NT2/D1 (cell line): ENCODE results near the gene SLC44A5.

Experiments used
- SUZ12 ChIP-seq: IDR thresholded peaks from 2 replicates; pipeline ENCODE4 v1.6.1; 2011; ENCODE audit not compliant: insufficient read length, insufficient read depth; ENCODE audit errors: extremely low read depth
- YY1 ChIP-seq: IDR thresholded peaks from 2 replicates; pipeline ENCODE4 v1.6.1; 2011; ENCODE audit not compliant: insufficient read length, insufficient read depth
- ZNF274 ChIP-seq: IDR thresholded peaks from 2 replicates; pipeline ENCODE4 v1.6.1; 2011; ENCODE audit warnings: mild to moderate bottlenecking, low read depth, low read length

- TF ChIP-seq ZNF274 (no peak), SUZ12 (no peak), YY1 (no peak)
Observed at GRCh38 chr1:75539230-75540116, 71.4 kb downstream of the SLC44A5 start.
